Endothelial cell of umbilical vein (primary cell): Measurements from ENCODE around the gene ZNRF3.

Experiments used
- CTCF ChIP-seq, 2 donors: IDR thresholded peaks; 1 replicate in 1 of 2; 2 replicates in 1 of 2; pipeline ENCODE4 v1.5.1; 2011; ENCODE audit warnings: low read length in 2 of 2, mild to moderate bottlenecking in 2 of 2, moderate library complexity in 2 of 2, control low read depth in 1 of 2, inconsistent platforms in 1 of 2, low read depth in 1 of 2; ENCODE audit not compliant: insufficient read depth in 1 of 2; ENCODE audit errors: extremely low read depth in 1 of 2
- EZH2 ChIP-seq: IDR thresholded peaks from 2 replicates; pipeline ENCODE4 v1.6.1; 2012; ENCODE audit warnings: borderline replicate concordance, low read depth, mild to moderate bottlenecking, moderate library complexity, low read length, inconsistent platforms; ENCODE audit not compliant: severe bottlenecking
- GATA2 ChIP-seq: IDR thresholded peaks from 2 replicates; pipeline ENCODE4 v1.7.0; 2011; ENCODE audit warnings: low read depth, mild to moderate bottlenecking, moderate library complexity, mixed read lengths, low read length; ENCODE audit not compliant: insufficient read length, insufficient read depth
- MYC ChIP-seq: IDR thresholded peaks from one replicate; pipeline ENCODE4 v1.6.1; 2011; ENCODE audit warnings: mild to moderate bottlenecking, low read depth, low read length
- POLR2A ChIP-seq: IDR thresholded peaks from 2 replicates; pipeline ENCODE4 v1.6.1; 2012; ENCODE audit warnings: low read depth, mild to moderate bottlenecking, control low read depth, low read length
- POLR2AphosphoS5 ChIP-seq: IDR thresholded peaks from 2 replicates; pipeline ENCODE4 v1.6.1; 2012; ENCODE audit warnings: low read depth, mild to moderate bottlenecking, control low read depth, low read length, moderate library complexity; ENCODE audit not compliant: insufficient read depth

DNA sequence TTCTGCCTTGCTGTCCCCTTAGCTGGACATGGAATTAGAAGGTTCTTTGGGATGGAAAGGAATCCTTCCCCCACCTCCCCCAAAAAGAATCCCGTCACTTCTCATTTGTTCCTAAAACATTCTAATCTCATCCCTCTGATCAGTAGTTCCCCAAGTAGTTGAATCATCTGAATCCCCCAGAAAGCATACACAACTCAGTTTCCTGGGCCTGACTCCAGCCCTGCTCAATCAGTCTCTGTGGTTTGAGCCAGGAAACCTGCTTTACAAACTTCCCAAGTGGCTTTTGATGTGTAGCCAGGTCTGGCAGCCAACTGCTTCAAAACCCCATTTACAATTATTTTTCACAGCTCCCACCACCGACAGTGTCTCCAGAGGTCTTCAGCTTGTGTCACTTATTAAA, 158.0 kb downstream of the ZNRF3 start:
- TF ChIP-seq POLR2AphosphoS5 (no peak), CTCF (IDR thresholded peaks at IDR 0.05; ENCODE audit: extremely low read depth in 1 of 2, insufficient read depth in 1 of 2, low read depth in 1 of 2, low read length in 2 of 2) (no peak), POLR2A (no peak), EZH2 (no peak), GATA2 (peak; percentile 52), MYC (no peak)
